SK-N-SH (cell line): ENCODE measurements around the gene FRMD8. TPM values are rescaled to one million over a fixed set of nuclear protein-coding genes. Genes with fewer than 3 reads are reported as not detected.
A peak's percentile ranks its signal among the peaks of the same experiment; 100 is the strongest.

ENCODE experiments used
- CTCF ChIA-PET: fragments of 300-600, 350-600 bp; formaldehyde crosslinking; extraction: SDS; loops from one replicate; lab custom pipeline; 2021; lab: Yijun Ruan, JAX
- POLR2A ChIA-PET: fragments of 350-600 bp; sonication (Branson Sonifier 250); formaldehyde crosslinking; extraction: SDS; loops from one replicate; lab custom pipeline; 2020; ENCODE audit warnings: antibody characterized with exemption, inconsistent platforms; lab: Yijun Ruan, JAX
- DNase-seq: peaks from one replicate; pipeline ENCODE4 v3.0.0; 2012
- H2AFZ ChIP-seq: fragments of 200-600 bp; sonication (generic); 2 replicates; pipeline ENCODE4 v1.8.1; 2016; ENCODE audit warnings: antibody characterized with exemption, mild to moderate bottlenecking, low read depth
- H3F3A ChIP-seq: fragments of 200-600 bp; sonication (generic); replicated peaks from 2 replicates; pipeline ENCODE3; 2016; ENCODE audit warnings: antibody characterized with exemption, mild to moderate bottlenecking; ENCODE audit not compliant: insufficient read depth
- H3K27ac ChIP-seq, 2 experiments: fragments of 200-500 bp in 1 of 2; fragments of 200-600 bp in 1 of 2; sonication (Bioruptor generic) in 1 of 2; sonication (generic), shearing (Covaris generic) in 1 of 2; 2 replicates each; pipeline versions ENCODE4 v1.5.1 to v1.6.1; 2014 to 2016; ENCODE audit warnings: low read depth in 2 of 2, inconsistent platforms in 1 of 2, low read length in 1 of 2, mild to moderate bottlenecking in 1 of 2, mixed read lengths in 1 of 2
- H3K27me3 ChIP-seq: fragments of 200-600 bp; sonication (generic), shearing (Covaris generic); 2 replicates; pipeline ENCODE4 v1.6.1; 2016; ENCODE audit warnings: mixed run types; ENCODE audit not compliant: insufficient read depth
- H3K36me3 ChIP-seq, 2 experiments: fragments of 200-500 bp in 1 of 2; fragments of 200-600 bp in 1 of 2; sonication (Bioruptor generic) in 1 of 2; sonication (generic) in 1 of 2; replicated peaks in 1 of 2; 2 replicates each; pipeline versions ENCODE3 to v1.5.1; 2014 to 2016; ENCODE audit warnings: low read length in 1 of 2, mild to moderate bottlenecking in 1 of 2; ENCODE audit not compliant: insufficient read depth in 2 of 2, control insufficient read depth in 1 of 2
- H3K4me1 ChIP-seq, 2 experiments: fragments of 200-500 bp in 1 of 2; fragments of 200-600 bp in 1 of 2; sonication (Bioruptor generic) in 1 of 2; sonication (generic), shearing (Covaris generic) in 1 of 2; 2 replicates each; pipeline versions ENCODE4 v1.5.1 to v1.6.1; 2014 to 2016; ENCODE audit warnings: low read depth in 1 of 2, low read length in 1 of 2, mixed run types in 1 of 2; ENCODE audit not compliant: insufficient read depth in 2 of 2, control insufficient read depth in 1 of 2
- H3K4me2 ChIP-seq: fragments of 200-600 bp; sonication (generic), shearing (Covaris generic); 2 replicates; pipeline ENCODE4 v1.6.1; 2017; ENCODE audit warnings: mixed run types
- H3K4me3 ChIP-seq, 2 experiments: fragments of 200-500 bp in 1 of 2; fragments of 200-600 bp in 1 of 2; sonication (Bioruptor generic) in 1 of 2; sonication (generic), shearing (Covaris generic) in 1 of 2; 2 replicates each; pipeline versions ENCODE4 v1.5.1 to v1.8.1; 2014 to 2016; ENCODE audit warnings: low read depth in 2 of 2, inconsistent platforms in 1 of 2, low read length in 1 of 2, mild to moderate bottlenecking in 1 of 2, mixed read lengths in 1 of 2, moderate library complexity in 1 of 2
- H3K79me2 ChIP-seq: fragments of 200-600 bp; sonication (generic); 2 replicates; pipeline ENCODE4 v1.8.1; 2017; ENCODE audit warnings: mild to moderate bottlenecking; ENCODE audit not compliant: insufficient read depth
- H3K9ac ChIP-seq: fragments of 200-600 bp; sonication (generic); 2 replicates; pipeline ENCODE4 v1.6.1; 2017; ENCODE audit warnings: mixed run types
- H3K9me2 ChIP-seq: fragments of 200-600 bp; sonication (generic); 2 replicates; pipeline ENCODE4 v1.6.1; 2017; ENCODE audit warnings: mixed run types
- H3K9me3 ChIP-seq: fragments of 200-600 bp; sonication (generic); 2 replicates; pipeline ENCODE4 v1.6.1; 2017; ENCODE audit warnings: mixed run types, mild to moderate bottlenecking, moderate library complexity
- H4K20me1 ChIP-seq: fragments of 200-600 bp; sonication (generic); 2 replicates; pipeline ENCODE4 v1.6.1; 2017; ENCODE audit warnings: mild to moderate bottlenecking, mixed run types; ENCODE audit not compliant: insufficient read depth
- CHD2 ChIP-seq: fragments of 150-350 bp; IDR thresholded peaks from 2 replicates; pipeline ENCODE4 v1.6.1; 2018; ENCODE audit warnings: low read length; ENCODE audit not compliant: partially characterized antibody
- ELF1 ChIP-seq: IDR thresholded peaks from 2 replicates; pipeline ENCODE4 v1.4.0; 2012
- FOXJ3 ChIP-seq: sonication (generic); formaldehyde crosslinking; IDR thresholded peaks from 2 replicates; pipeline ENCODE4 v1.5.1; 2020; ENCODE audit warnings: mild to moderate bottlenecking, missing genetic modification reagents
- FOXM1 ChIP-seq: IDR thresholded peaks from 2 replicates; pipeline ENCODE4 v1.4.0; 2012; ENCODE audit warnings: low read depth, mild to moderate bottlenecking
- GABPA ChIP-seq: IDR thresholded peaks from 2 replicates; pipeline ENCODE4 v1.4.0; 2012; ENCODE audit warnings: low read depth, mild to moderate bottlenecking
- GATA2 ChIP-seq: sonication (generic); formaldehyde crosslinking; IDR thresholded peaks from 2 replicates; pipeline ENCODE4 v1.5.0; 2020; ENCODE audit warnings: mild to moderate bottlenecking, missing genetic modification reagents
- JUND ChIP-seq: IDR thresholded peaks from 2 replicates; pipeline ENCODE4 v1.4.0; 2012
- MAX ChIP-seq: IDR thresholded peaks from 2 replicates; pipeline ENCODE4 v1.4.0; 2012; ENCODE audit warnings: low read depth
- MEF2A ChIP-seq: IDR thresholded peaks from 2 replicates; pipeline ENCODE4 v1.4.0; 2012; ENCODE audit warnings: low read depth, borderline replicate concordance
- NFIC ChIP-seq: IDR thresholded peaks from 2 replicates; pipeline ENCODE4 v1.4.0; 2012; ENCODE audit warnings: borderline replicate concordance
- PBX3 ChIP-seq: IDR thresholded peaks from 2 replicates; pipeline ENCODE4; 2012
- POLR2AphosphoS5 ChIP-seq: IDR thresholded peaks from 2 replicates; pipeline ENCODE4 v1.6.1; 2012; ENCODE audit warnings: low read depth, low read length
- RCOR1 ChIP-seq: fragments of 150-350 bp; IDR thresholded peaks from 2 replicates; pipeline ENCODE4 v1.6.1; 2017; ENCODE audit warnings: antibody characterized with exemption, low read length
- RFX5 ChIP-seq: IDR thresholded peaks from 2 replicates; pipeline ENCODE4 v1.6.1; 2012; ENCODE audit warnings: mild to moderate bottlenecking, improper control_type of control experiment, low read length
- TCF12 ChIP-seq: IDR thresholded peaks from 2 replicates; pipeline ENCODE4 v1.4.0; 2012
- USF1 ChIP-seq: IDR thresholded peaks from 2 replicates; pipeline ENCODE4 v1.4.0; 2012; ENCODE audit warnings: low read depth, borderline replicate concordance
- WGBS: methylation state at CpG from one replicate; pipeline ENCODE4 v1.1.6; 2017; ENCODE audit warnings: low lambda C conversion rate; 5-methylcytosine and 5-hydroxymethylcytosine counted together
- polyA plus RNA-seq, 3 experiments: library from polyadenylated mRNA; depleted of rRNA; stranded (reverse); fragments of >200 nt; gene quantifications; 2 replicates each; pipeline ENCODE4 v1.2.3, GENCODE V29; 2012
- TF ChIP-seq, protein P1 (sequence below): fragments of 150-350 bp; IDR thresholded peaks from 2 replicates; pipeline ENCODE4 v1.6.1; 2016; ENCODE audit warnings: mild to moderate bottlenecking, low read depth, low read length

The FRMD8 gene
- polyA plus RNA-seq, 1 of the 3 experiments (the other 2 are of a cell fraction): 19.0 TPM

DNA sequence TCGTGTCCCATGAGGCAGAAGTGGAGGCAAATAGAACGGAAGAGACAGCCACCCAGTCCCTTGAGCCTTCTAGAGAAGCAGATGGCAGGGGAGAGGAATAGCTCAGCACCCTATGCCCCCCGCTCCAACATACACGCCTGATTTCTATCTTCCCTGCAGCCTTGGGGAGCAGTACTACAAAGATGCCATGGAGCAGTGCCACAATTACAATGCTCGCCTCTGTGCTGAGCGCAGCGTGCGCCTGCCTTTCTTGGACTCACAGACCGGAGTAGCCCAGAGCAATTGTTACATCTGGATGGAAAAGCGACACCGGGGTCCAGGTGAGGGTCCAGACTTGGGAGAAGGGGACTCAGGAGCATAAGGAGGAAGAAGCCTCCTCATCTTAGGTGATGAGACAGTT is 46.2 kb upstream of the FRMD8 start:
- TF ChIP-seq MAX: no peak
- TF ChIP-seq USF1: no peak
- TF ChIP-seq GABPA: no peak
- TF ChIP-seq RFX5: no peak
- no peak for TF ChIP-seq ELF1
- no peak for TF ChIP-seq TCF12
- TF ChIP-seq RCOR1: no peak
- no peak for TF ChIP-seq FOXM1
- no peak for TF ChIP-seq FOXJ3 (CRISPR knock-in tag)
- Histone ChIP-seq H3K27ac (no peak overlapping the region), H3K79me2 (peaks cover 62% of the 10 kb centered on the region), H2AFZ (no peak overlapping the region), H3K4me1 (peaks cover 0 to 6% of the 10 kb centered on the region in 2 experiments; a peak in 1 of 4 replicates), H3K27me3 (no peaks in the 10 kb centered on the region), H3K9me2 (no peaks in the 10 kb centered on the region), H3K4me3 (no peak overlapping the region), H3K36me3 (peaks cover 50 to 51% of the 10 kb centered on the region in 2 experiments), H3K9ac (no peak overlapping the region), H3K4me2 (no peak overlapping the region), H4K20me1 (peaks cover 53% of the 10 kb centered on the region), H3F3A (peaks cover 3% of the 10 kb centered on the region), H3K9me3 (no peaks in the 10 kb centered on the region)
- DNase-seq: no peak
- 96% methylated on average over 11 of the region's 11 CpGs for WGBS
- CTCF ChIA-PET: interaction anchor here (1.6 to 4.2 kb wide), 2 partner anchors 11 to 25 kb away, joined by 6 to 15 read pairs; partner anchors contain the start of gene CDC42EP2
- POLR2A ChIA-PET: no interaction called here

DNA sequence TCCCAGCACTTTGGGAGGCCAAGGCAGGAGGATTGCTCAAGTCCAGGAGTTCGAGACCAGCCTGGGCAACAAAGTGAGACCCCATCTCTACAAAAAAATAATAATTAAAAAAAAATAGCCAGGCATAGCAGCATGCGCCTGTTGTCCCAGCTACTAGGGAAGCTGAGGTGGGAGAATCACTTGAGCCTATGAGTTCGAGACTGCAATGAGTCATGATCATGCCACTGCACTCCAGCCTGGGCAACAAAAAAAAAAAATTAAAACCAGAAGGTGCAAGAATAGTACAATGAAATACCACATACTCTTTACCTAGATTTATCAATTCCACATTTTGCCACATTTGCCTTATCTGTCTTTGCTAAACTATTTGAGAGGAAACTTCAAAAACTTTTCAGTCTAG is 44.6 kb upstream of the FRMD8 start:
- Histone ChIP-seq H3F3A (peaks cover 3% of the 10 kb centered on the region), H3K27ac (no peak overlapping the region), H3K4me1 (no peaks in the 10 kb centered on the region), H3K27me3 (no peaks in the 10 kb centered on the region), H3K9ac (no peak overlapping the region), H2AFZ (no peak overlapping the region), H3K4me2 (no peak overlapping the region), H3K79me2 (peaks cover 45% of the 10 kb centered on the region), H3K9me3 (no peaks in the 10 kb centered on the region), H3K4me3 (no peak overlapping the region), H4K20me1 (peaks cover 38% of the 10 kb centered on the region), H3K9me2 (no peaks in the 10 kb centered on the region), H3K36me3 (peaks cover 54 to 65% of the 10 kb centered on the region in 2 experiments)
- 75% methylated on average over 3 of the region's 3 CpGs for WGBS
- ChIA-PET POLR2A (no interaction called here), CTCF (interaction anchor here (1.0 to 2.2 kb wide), 4 partner anchors 10 to 67 kb away, joined by 3 to 11 read pairs (median 5); partner anchors contain the start of gene TIGD3)
- DNase-seq: no peak
- TF ChIP-seq TCF12 (peak; percentile 22; the same call in 1 of the 2 replicates), FOXM1 (no peak), GATA2 (no peak)

GRCh38 chr11:65351511-65351910 is 34.9 kb upstream of the FRMD8 start:
- no peak for DNase-seq
- no peak overlapping the region for H3K9ac ChIP-seq
- WGBS: 85% methylated on average over 2 of the region's 2 CpGs
- no peak overlapping the region for H3K27ac ChIP-seq
- CTCF ChIA-PET: interaction anchor here (0.7 to 3.8 kb wide), 7 partner anchors 9 to 179 kb away, joined by 3 to 19 read pairs (median 3); partner anchors contain the start of gene DPF2
- H3K4me1 ChIP-seq: peaks cover 0 to 18% of the 10 kb centered on the region in 2 experiments; a peak in 1 of 4 replicates
- peaks cover 20 to 43% of the 10 kb centered on the region in 2 experiments for H3K36me3 ChIP-seq
- POLR2A ChIA-PET: no interaction called here
- no peak overlapping the region for H3K4me3 ChIP-seq
- H3F3A ChIP-seq: peaks cover 43% of the 10 kb centered on the region
- H3K9me3 ChIP-seq: no peaks in the 10 kb centered on the region
- H3K4me2 ChIP-seq: no peak overlapping the region
- H3K27me3 ChIP-seq: no peaks in the 10 kb centered on the region
- no peaks in the 10 kb centered on the region for H3K79me2 ChIP-seq
- H3K9me2 ChIP-seq: no peaks in the 10 kb centered on the region
- H4K20me1 ChIP-seq: no peaks in the 10 kb centered on the region
- H2AFZ ChIP-seq: no peak overlapping the region
- no peak for TF ChIP-seq NFIC
- no peak for TF ChIP-seq CHD2
- TF ChIP-seq, protein P1, sequence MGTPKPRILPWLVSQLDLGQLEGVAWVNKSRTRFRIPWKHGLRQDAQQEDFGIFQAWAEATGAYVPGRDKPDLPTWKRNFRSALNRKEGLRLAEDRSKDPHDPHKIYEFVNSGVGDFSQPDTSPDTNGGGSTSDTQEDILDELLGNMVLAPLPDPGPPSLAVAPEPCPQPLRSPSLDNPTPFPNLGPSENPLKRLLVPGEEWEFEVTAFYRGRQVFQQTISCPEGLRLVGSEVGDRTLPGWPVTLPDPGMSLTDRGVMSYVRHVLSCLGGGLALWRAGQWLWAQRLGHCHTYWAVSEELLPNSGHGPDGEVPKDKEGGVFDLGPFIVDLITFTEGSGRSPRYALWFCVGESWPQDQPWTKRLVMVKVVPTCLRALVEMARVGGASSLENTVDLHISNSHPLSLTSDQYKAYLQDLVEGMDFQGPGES: no peak
- TF ChIP-seq POLR2AphosphoS5: no peak
- TF ChIP-seq GATA2: no peak
- TF ChIP-seq JUND: no peak
- TF ChIP-seq MEF2A: no peak
- no peak for TF ChIP-seq PBX3
- TF ChIP-seq FOXJ3 (CRISPR knock-in tag): no peak
- TF ChIP-seq FOXM1: no peak
